PC-9 (cell line): ENCODE data around the gene TMEM132C.

Source experiments
- EZH2 ChIP-seq: fragments of 200-600 bp; sonication (generic); IDR thresholded peaks from 2 replicates; pipeline ENCODE4 v1.8.0; 2017; ENCODE audit warnings: antibody characterized with exemption, low read depth
- TF ChIP-seq, protein P1 (sequence below): fragments of 200-600 bp; sonication (generic); conservative IDR thresholded peaks from 2 replicates; pipeline ENCODE4 v1.6.1; 2017; ENCODE audit warnings: mixed run types, antibody characterized with exemption, mild to moderate bottlenecking, moderate library complexity

GRCh38 chr12:128265566-128265965 lies 1.4 kb upstream of the TMEM132C start:
- TF ChIP-seq, protein P1, sequence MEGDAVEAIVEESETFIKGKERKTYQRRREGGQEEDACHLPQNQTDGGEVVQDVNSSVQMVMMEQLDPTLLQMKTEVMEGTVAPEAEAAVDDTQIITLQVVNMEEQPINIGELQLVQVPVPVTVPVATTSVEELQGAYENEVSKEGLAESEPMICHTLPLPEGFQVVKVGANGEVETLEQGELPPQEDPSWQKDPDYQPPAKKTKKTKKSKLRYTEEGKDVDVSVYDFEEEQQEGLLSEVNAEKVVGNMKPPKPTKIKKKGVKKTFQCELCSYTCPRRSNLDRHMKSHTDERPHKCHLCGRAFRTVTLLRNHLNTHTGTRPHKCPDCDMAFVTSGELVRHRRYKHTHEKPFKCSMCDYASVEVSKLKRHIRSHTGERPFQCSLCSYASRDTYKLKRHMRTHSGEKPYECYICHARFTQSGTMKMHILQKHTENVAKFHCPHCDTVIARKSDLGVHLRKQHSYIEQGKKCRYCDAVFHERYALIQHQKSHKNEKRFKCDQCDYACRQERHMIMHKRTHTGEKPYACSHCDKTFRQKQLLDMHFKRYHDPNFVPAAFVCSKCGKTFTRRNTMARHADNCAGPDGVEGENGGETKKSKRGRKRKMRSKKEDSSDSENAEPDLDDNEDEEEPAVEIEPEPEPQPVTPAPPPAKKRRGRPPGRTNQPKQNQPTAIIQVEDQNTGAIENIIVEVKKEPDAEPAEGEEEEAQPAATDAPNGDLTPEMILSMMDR: no peak
- no peak for TF ChIP-seq EZH2
